Progenitor cell of endocrine pancreas (in vitro differentiated cells): ENCODE results near the gene FBF1. TPM values are rescaled to one million over a fixed set of nuclear protein-coding genes. Genes with fewer than 3 reads are reported as not detected.
"Not testable (repeated sequence)": the region's sequence is repeated elsewhere in the genome, so short reads cannot be mapped to it uniquely, and the experiment has no call there.

Experiments used
- DNase-seq: peaks from one replicate; pipeline ENCODE4 v3.0.0; 2021; ENCODE audit warnings: low spot score; ENCODE audit not compliant: unreplicated experiment
- H3K27ac Mint-ChIP-seq: 2 replicates; pipeline ENCODE4 v1.8.0; 2021; ENCODE audit warnings: mild to moderate bottlenecking, moderate library complexity, mixed read lengths
- H3K27me3 Mint-ChIP-seq: 2 replicates; pipeline ENCODE4 v1.8.0; 2021; ENCODE audit warnings: mixed read lengths
- H3K36me3 Mint-ChIP-seq: 2 replicates; pipeline ENCODE4 v1.8.0; 2022; ENCODE audit warnings: mixed read lengths; ENCODE audit not compliant: insufficient read depth
- H3K4me1 Mint-ChIP-seq: 2 replicates; pipeline ENCODE4 v1.8.0; 2021; ENCODE audit warnings: low read depth, mixed read lengths
- H3K4me3 Mint-ChIP-seq: 2 replicates; pipeline ENCODE4 v1.8.0; 2021; ENCODE audit warnings: low read depth, mild to moderate bottlenecking, moderate library complexity, mixed read lengths
- H3K9me3 Mint-ChIP-seq: 2 replicates; pipeline ENCODE4 v1.8.0; 2021; ENCODE audit warnings: low read depth, mixed read lengths
- total RNA-seq: library from RNA; stranded (reverse); gene quantifications from 2 replicates; pipeline ENCODE4 v1.2.1, GENCODE V29; 2021
- TF ChIP-seq, protein P1 (sequence below): fragments of 200-600 bp; sonication (generic); IDR thresholded peaks from one replicate; pipeline ENCODE4 v1.5.0; 2021; ENCODE audit warnings: antibody characterized with exemption, mild to moderate bottlenecking; ENCODE audit not compliant: unreplicated experiment

The FBF1 gene
- total RNA-seq, 1 donor from 2014 or later, result 29.9 TPM

DNA sequence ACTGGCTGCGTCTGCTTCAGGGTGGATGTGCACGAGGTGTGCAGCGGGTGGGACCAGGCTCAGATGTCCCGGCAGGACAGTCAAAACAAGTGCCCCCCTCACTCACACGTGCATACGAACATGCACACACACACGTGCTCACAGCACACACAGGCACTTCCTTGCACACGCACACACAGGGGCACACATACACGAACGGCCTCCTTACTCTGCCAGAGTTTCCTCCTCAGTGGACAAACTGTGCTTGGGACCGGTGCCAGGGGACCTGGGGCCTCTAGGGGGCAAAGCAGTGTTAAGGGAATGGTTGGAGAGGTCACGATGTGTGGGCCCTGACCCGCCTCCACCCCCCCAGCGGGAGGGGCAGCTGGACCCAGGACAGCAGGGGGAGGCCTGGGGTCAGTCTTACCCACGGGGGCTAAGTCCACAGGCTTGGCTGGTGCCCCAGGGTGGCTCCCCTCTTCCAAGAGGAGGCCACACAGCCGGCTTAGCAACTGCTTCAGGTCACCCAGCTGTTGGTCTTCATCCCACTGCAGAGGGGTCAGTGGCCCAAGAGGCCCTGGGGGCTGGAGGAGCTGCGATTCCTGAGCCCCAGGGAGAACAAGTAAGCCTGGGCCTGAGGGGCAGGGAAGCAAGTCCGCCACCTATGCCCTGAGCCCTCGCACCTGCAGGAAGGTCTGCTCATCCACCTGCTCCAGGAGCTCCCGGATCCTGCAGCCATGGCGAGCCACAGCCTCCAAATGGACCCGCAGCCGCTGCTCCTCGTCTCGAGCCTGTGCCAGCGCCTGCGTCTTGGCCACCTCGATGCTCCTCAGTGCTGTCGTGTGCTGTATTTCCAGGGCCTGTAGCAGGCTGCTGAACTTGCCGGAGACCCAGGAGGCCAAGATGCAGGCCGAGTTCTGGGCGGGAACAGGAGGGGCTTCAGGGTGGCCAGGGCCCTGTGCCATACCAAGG is 49.0 kb downstream of the FBF1 start:
- Mint-ChIP-seq H3K36me3 (no peaks in the 10 kb centered on the region), H3K9me3 (no peaks in the 10 kb centered on the region), H3K27ac (no peak overlapping the region), H3K4me3 (no peak overlapping the region), H3K27me3 (peaks cover 11% of the 10 kb centered on the region), H3K4me1 (peaks cover 8% of the 10 kb centered on the region)
- TF ChIP-seq, protein P1, sequence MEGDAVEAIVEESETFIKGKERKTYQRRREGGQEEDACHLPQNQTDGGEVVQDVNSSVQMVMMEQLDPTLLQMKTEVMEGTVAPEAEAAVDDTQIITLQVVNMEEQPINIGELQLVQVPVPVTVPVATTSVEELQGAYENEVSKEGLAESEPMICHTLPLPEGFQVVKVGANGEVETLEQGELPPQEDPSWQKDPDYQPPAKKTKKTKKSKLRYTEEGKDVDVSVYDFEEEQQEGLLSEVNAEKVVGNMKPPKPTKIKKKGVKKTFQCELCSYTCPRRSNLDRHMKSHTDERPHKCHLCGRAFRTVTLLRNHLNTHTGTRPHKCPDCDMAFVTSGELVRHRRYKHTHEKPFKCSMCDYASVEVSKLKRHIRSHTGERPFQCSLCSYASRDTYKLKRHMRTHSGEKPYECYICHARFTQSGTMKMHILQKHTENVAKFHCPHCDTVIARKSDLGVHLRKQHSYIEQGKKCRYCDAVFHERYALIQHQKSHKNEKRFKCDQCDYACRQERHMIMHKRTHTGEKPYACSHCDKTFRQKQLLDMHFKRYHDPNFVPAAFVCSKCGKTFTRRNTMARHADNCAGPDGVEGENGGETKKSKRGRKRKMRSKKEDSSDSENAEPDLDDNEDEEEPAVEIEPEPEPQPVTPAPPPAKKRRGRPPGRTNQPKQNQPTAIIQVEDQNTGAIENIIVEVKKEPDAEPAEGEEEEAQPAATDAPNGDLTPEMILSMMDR, result no peak
- no peak for DNase-seq

DNA sequence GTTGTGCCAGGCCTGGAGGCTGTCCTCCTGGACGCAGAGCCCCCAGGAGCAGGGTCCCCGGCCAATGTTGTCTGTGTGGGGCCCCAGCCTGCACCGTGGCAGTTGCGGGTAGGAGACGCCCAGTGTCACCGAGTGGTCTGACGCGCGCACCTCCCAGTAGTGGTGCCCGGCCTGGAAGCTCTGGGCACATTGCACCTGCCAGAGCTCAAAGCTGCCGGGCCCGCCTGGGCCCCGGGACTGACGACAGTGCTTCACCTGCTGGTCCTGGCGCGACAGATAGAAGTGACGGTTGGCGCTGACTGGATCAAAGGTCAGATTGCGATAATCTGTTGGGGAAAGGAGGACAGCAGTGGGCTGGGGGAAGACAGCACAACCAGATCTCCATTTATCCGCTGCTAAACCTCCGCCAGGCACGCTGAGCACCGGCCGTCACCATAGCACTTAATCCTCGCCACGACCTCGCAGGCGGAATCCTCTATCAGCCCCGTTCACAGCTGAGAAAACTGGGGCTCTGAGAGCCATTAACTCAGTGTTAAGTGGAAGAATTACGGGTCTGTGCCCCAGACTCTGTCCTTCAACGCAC is 49.7 kb downstream of the FBF1 start:
- TF ChIP-seq, protein P1, result no peak
- H3K9me3 Mint-ChIP-seq, result no peaks in the 10 kb centered on the region
- H3K27ac Mint-ChIP-seq, result no peak overlapping the region

DNA sequence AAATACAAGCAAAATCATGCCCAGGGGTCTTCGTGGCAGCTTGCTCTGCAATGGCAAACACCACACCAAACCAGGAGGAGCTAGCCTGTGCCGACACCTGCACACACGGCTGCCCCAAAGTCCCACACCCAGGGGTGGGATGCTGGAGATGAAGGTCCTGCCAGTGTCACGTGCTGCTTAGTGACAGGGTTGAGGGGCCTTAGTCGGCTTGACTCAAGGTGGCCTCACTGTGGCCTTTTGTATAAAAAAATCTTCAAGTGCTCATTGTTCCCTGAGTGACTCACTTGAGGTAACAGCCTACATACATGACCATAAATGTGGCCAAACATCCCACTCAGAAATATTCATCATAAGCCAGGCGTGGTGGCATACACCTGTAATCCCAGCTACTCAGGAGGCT is 51.4 kb downstream of the FBF1 start:
- no peak overlapping the region for H3K27ac Mint-ChIP-seq
- no peak for DNase-seq
- TF ChIP-seq, protein P1, result no peak
- H3K4me3 Mint-ChIP-seq, result no peak overlapping the region
- H3K27me3 Mint-ChIP-seq, result peaks cover 9% of the 10 kb centered on the region
- H3K4me1 Mint-ChIP-seq, result no peaks in the 10 kb centered on the region
- H3K36me3 Mint-ChIP-seq, result no peaks in the 10 kb centered on the region
- no peaks in the 10 kb centered on the region for H3K9me3 Mint-ChIP-seq

More for the DNA sequence above, 49.7 kb downstream of the FBF1 start:
- DNase-seq, result no peak
- Mint-ChIP-seq H3K4me1 (peaks cover 8% of the 10 kb centered on the region), H3K36me3 (no peaks in the 10 kb centered on the region), H3K27me3 (peaks cover 11% of the 10 kb centered on the region), H3K4me3 (no peak overlapping the region)

DNA sequence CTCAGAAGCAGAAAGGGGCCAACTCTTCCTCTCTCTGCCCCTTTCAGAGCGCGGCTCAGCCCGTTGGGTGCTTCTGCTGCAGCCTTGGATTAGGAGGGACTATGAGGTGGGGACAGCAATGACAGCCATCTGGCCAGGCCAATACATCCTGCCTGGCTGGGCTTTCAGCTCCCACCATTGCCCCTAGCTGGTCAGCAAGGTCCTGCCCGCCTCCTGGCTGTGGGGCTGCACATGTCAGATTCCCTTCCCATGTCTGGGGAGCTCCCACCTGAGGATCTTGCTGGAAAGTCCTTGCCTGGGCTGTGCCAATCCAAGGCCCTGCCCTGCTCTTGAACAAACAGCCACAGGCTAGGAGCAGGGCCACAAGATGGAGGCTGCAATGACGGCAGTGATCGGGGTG is 52.4 kb downstream of the FBF1 start:
- Mint-ChIP-seq H3K36me3 (no peaks in the 10 kb centered on the region), H3K4me3 (no peak overlapping the region), H3K27me3 (peaks cover 6% of the 10 kb centered on the region), H3K27ac (no peak overlapping the region), H3K4me1 (no peaks in the 10 kb centered on the region), H3K9me3 (no peaks in the 10 kb centered on the region)
- DNase-seq, result no peak
- TF ChIP-seq, protein P1, result no peak

DNA sequence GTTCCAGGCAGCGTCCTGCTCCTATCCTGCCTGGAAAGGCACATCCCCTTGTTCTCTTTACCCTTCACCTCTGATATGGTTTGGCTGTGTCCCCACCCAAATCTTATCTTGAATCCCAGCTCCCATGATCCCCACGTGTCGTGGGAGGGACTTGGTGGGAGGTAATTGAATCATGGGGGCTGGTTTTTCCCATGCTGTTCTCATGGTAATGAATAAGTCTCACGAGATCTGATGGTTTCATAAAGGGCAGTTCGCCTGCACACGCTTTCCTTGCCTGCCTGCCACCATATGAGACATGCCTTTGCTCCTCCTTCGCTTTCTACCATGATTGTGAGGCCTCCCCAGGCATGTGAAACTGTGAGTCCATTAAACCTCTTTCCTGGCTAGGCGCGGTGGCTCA is 55.0 kb downstream of the FBF1 start:
- not testable (repeated sequence) for H3K27ac Mint-ChIP-seq, H3K9me3 Mint-ChIP-seq, DNase-seq, H3K4me3 Mint-ChIP-seq, H3K4me1 Mint-ChIP-seq, H3K36me3 Mint-ChIP-seq
- peaks cover 26% of the 10 kb centered on the region for H3K27me3 Mint-ChIP-seq
